Neuronal stem cell (in vitro differentiated cells): Measurements from ENCODE around the gene PRCD.

ENCODE experiments used
- DNase-seq: peaks from one replicate; pipeline ENCODE4 v3.0.0-alpha.2; 2013; ENCODE audit warnings: low spot score
- H2AFZ ChIP-seq: one replicate; pipeline ENCODE4 v1.6.1; 2013; ENCODE audit warnings: mild to moderate bottlenecking, low read length, inconsistent platforms
- H2AK5ac ChIP-seq: 2 replicates; pipeline ENCODE4 v1.6.1; 2013; ENCODE audit warnings: low read depth, mild to moderate bottlenecking, inconsistent platforms, low read length, moderate library complexity, mixed read lengths
- H2BK120ac ChIP-seq: 2 replicates; pipeline ENCODE4 v1.6.1; 2013; ENCODE audit warnings: low read depth, mild to moderate bottlenecking, inconsistent platforms, low read length, moderate library complexity, mixed read lengths
- H2BK12ac ChIP-seq: one replicate; pipeline ENCODE4 v1.6.1; 2013; ENCODE audit warnings: low read length, inconsistent platforms
- H2BK15ac ChIP-seq: 2 replicates; pipeline ENCODE4 v1.6.1; 2013; ENCODE audit warnings: mild to moderate bottlenecking, low read length, inconsistent platforms, mixed read lengths
- H2BK5ac ChIP-seq: one replicate; pipeline ENCODE4 v1.6.1; 2013; ENCODE audit warnings: inconsistent platforms, mild to moderate bottlenecking, low read length, moderate library complexity
- H3K14ac ChIP-seq: one replicate; pipeline ENCODE4 v1.6.1; 2013; ENCODE audit warnings: low read length, inconsistent platforms
- H3K18ac ChIP-seq: 2 replicates; pipeline ENCODE4 v1.6.1; 2013; ENCODE audit warnings: low read length, inconsistent platforms
- H3K23ac ChIP-seq: 2 replicates; pipeline ENCODE4 v1.6.1; 2013; ENCODE audit warnings: low read depth, mild to moderate bottlenecking, mixed read lengths, low read length, inconsistent platforms; ENCODE audit not compliant: poor library complexity
- H3K27ac ChIP-seq: replicated peaks from 3 replicates; pipeline ENCODE4 v1.5.1; 2013; ENCODE audit warnings: low read length, inconsistent platforms
- H3K27me3 ChIP-seq, 3 experiments: 2 replicates each; pipeline ENCODE4 v1.6.1; 2013; ENCODE audit warnings: low read length in 3 of 3, mild to moderate bottlenecking in 2 of 3, inconsistent platforms in 1 of 3, low read depth in 1 of 3, mixed read lengths in 1 of 3, moderate library complexity in 1 of 3; ENCODE audit not compliant: control insufficient read depth in 3 of 3, insufficient read depth in 3 of 3
- H3K36me3 ChIP-seq, 2 donors: replicated peaks in 1 of 2; 2 replicates each; pipeline ENCODE4 v1.6.1; 2013; ENCODE audit warnings: low read length in 2 of 2; ENCODE audit not compliant: control insufficient read depth in 2 of 2, insufficient read depth in 2 of 2
- H3K4ac ChIP-seq: 2 replicates; pipeline ENCODE4 v1.6.1; 2013; ENCODE audit warnings: inconsistent platforms, mild to moderate bottlenecking, low read length, moderate library complexity
- H3K4me1 ChIP-seq, 2 donors: 1 replicate in 1 of 2; 2 replicates in 1 of 2; pipeline ENCODE4 v1.6.1; 2013; ENCODE audit warnings: low read length in 2 of 2, low read depth in 1 of 2; ENCODE audit not compliant: control insufficient read depth in 2 of 2, insufficient read depth in 1 of 2
- H3K4me2 ChIP-seq: one replicate; pipeline ENCODE4 v1.6.1; 2013; ENCODE audit warnings: mild to moderate bottlenecking, low read length, inconsistent platforms; ENCODE audit not compliant: insufficient read depth, poor library complexity, severe bottlenecking
- H3K4me3 ChIP-seq, 2 donors: 2 replicates each; pipeline ENCODE4 v1.5.1; 2013; ENCODE audit warnings: low read length in 2 of 2, mild to moderate bottlenecking in 2 of 2, inconsistent platforms in 1 of 2, moderate library complexity in 1 of 2
- H3K79me1 ChIP-seq: one replicate; pipeline ENCODE4 v1.6.1; 2013; ENCODE audit warnings: low read depth, mild to moderate bottlenecking, inconsistent platforms, low read length, moderate library complexity
- H3K9ac ChIP-seq: one replicate; pipeline ENCODE4 v1.6.1; 2013; ENCODE audit warnings: mild to moderate bottlenecking, low read depth, low read length, inconsistent platforms; ENCODE audit not compliant: poor library complexity
- H3K9me3 ChIP-seq, 2 donors: replicated peaks in 1 of 2; 2 replicates each; pipeline versions ENCODE3 to v1.6.1; 2013; ENCODE audit warnings: low read length in 2 of 2, mild to moderate bottlenecking in 2 of 2, inconsistent platforms in 1 of 2, low read depth in 1 of 2, mixed read lengths in 1 of 2, moderate library complexity in 1 of 2; ENCODE audit not compliant: control insufficient read depth in 2 of 2, insufficient read depth in 1 of 2
- H4K8ac ChIP-seq: one replicate; pipeline ENCODE4 v1.6.1; 2013; ENCODE audit warnings: low read depth, mild to moderate bottlenecking, inconsistent platforms, low read length, moderate library complexity
- H4K91ac ChIP-seq: one replicate; pipeline ENCODE4 v1.6.1; 2013; ENCODE audit warnings: low read length, low read depth, mild to moderate bottlenecking, inconsistent platforms; ENCODE audit not compliant: poor library complexity
- WGBS, 2 donors: extraction: QIAGEN DNeasy Blood & Tissue Kit; methylation state at CpG; one replicate each; pipeline ENCODE4 v1.1.7; 2013; ENCODE audit warnings: missing lambda C conversion rate in 2 of 2, mixed read lengths in 1 of 2; ENCODE audit not compliant: insufficient read length in 2 of 2, insufficient replicate concordance in 1 of 2; ENCODE audit errors: extremely low coverage in 2 of 2; 5-methylcytosine and 5-hydroxymethylcytosine counted together

Gene PRCD

DNA sequence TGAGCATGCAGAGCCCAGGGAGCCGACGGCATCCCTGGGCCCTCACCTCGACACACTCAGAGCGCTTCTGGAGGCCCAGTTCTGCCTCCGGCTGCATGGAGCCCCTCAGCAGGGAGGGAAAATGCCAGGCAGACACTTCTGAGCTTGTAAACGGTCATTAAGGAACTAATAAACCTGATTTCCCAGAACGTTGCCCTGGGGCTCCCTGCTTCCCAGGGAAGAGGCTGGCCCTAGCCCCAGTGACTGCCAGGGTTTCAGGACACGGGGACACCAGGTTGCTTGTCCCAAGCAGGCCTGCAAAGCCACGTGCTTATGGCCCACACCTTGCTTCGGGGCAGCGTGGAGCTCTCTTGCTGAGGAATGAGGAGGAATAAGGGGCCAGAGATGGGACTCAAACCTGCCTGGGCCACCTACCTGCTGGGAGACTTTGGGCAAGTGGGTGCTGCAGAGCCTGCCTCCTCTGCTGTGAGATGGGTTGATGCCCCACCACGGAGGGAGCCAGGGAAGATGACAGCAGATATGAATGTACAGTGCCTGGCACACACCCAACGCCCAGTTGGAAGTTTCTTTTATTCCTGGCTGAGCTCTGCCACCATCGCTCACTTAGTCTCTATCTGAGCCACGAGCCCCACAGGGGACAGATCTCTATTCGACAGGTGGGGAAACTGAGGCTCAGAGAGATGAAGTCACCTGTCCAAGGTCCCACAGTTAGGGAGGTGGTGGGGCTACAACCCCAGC, 44.0 kb upstream of the PRCD start:
- Histone ChIP-seq H2BK5ac (no peak overlapping the region), H2AK5ac (no peak overlapping the region), H3K4me3 (no peak overlapping the region), H3K9me3 (no peaks in the 10 kb centered on the region), H4K91ac (no peak overlapping the region), H3K9ac (no peak overlapping the region), H3K4me1 (peaks cover 10 to 32% of the 10 kb centered on the region in 2 donors), H2AFZ (no peak overlapping the region), H3K4me2 (no peak overlapping the region), H4K8ac (no peak overlapping the region), H2BK120ac (no peak overlapping the region), H2BK15ac (peak overlapping the region; percentile 56), H2BK12ac (no peak overlapping the region), H3K27me3 (peaks cover 3 to 80% (median 12%) of the 10 kb centered on the region in 3 experiments), H3K14ac (no peak overlapping the region), H3K18ac (peak overlapping the region; percentile 3), H3K27ac (no peak overlapping the region), H3K36me3 (no peaks in the 10 kb centered on the region), H3K79me1 (no peaks in the 10 kb centered on the region), H3K23ac (no peak overlapping the region), H3K4ac (no peak overlapping the region)
- no CpG with 5 or more reads among the region's 16 CpGs for WGBS, 2 donors
- DNase-seq: no peak

DNA sequence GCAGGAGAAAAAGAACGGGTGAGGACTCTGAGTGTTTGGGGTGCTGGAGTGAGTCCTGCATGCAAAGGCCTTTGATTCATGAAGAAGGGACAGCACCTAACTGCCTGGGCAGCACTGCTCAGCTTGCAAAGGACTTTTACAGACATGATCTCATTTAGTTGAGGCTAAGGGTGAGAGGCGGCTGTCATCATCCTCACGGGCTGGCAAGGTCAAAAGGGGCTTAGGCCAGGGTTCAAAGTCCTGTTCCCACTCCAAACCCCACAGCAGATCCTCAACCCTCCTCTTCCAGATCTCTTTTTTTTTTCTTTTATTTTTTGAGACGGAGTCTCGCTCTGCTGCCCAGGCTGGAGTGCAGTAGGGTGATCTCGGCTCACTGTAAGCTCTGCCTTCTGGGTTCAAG, 43.4 kb upstream of the PRCD start:
- H2BK15ac ChIP-seq: no peak overlapping the region
- no peak overlapping the region for H2AFZ ChIP-seq
- H3K36me3 ChIP-seq: no peaks in the 10 kb centered on the region
- H3K9me3 ChIP-seq: no peaks in the 10 kb centered on the region
- no peak overlapping the region for H3K4me3 ChIP-seq
- no peak overlapping the region for H3K9ac ChIP-seq
- no peak overlapping the region for H2BK120ac ChIP-seq
- H3K4me1 ChIP-seq: peaks cover 10 to 35% of the 10 kb centered on the region in 2 donors
- peaks cover 5 to 86% (median 14%) of the 10 kb centered on the region in 3 experiments for H3K27me3 ChIP-seq
- H2BK12ac ChIP-seq: no peak overlapping the region
- H2BK5ac ChIP-seq: no peak overlapping the region
- no peak overlapping the region for H3K18ac ChIP-seq
- H4K8ac ChIP-seq: no peak overlapping the region
- H3K79me1 ChIP-seq: no peaks in the 10 kb centered on the region
- DNase-seq: no peak
- no peak overlapping the region for H3K4ac ChIP-seq
- no peak overlapping the region for H4K91ac ChIP-seq
- H3K23ac ChIP-seq: peak overlapping the region; percentile 40
- H3K14ac ChIP-seq: no peak overlapping the region
- no peak overlapping the region for H2AK5ac ChIP-seq
- H3K4me2 ChIP-seq: no peak overlapping the region
- WGBS, 2 donors: no CpG with 5 or more reads among the region's 6 CpGs
- no peak overlapping the region for H3K27ac ChIP-seq

DNA sequence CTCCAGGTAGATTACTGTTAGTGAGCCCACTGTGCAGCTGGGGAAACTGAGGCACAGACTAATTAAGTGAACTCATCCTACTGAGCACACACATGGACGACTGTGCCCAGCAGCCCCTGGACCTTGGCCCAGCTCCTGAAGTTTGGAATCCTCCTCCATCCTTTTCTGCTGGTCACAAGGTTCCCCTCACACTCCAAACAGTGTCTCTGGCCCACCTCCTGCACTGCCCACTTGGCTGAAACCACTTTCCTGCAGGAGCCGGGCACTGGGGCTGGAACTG, 42.2 kb upstream of the PRCD start:
- no peak overlapping the region for H3K4me3 ChIP-seq
- H4K91ac ChIP-seq: peak overlapping the region; percentile 78
- H2AK5ac ChIP-seq: peak overlapping the region; percentile 92
- no peak overlapping the region for H3K27ac ChIP-seq
- H3K36me3 ChIP-seq: no peaks in the 10 kb centered on the region
- no peak overlapping the region for H2BK5ac ChIP-seq
- H3K9ac ChIP-seq: no peak overlapping the region
- peak overlapping the region; percentile 48 for H3K18ac ChIP-seq
- H2BK12ac ChIP-seq: peak overlapping the region; percentile 51
- H3K79me1 ChIP-seq: no peaks in the 10 kb centered on the region
- H3K14ac ChIP-seq: peak overlapping the region; percentile 76
- no peak overlapping the region for H3K23ac ChIP-seq
- peaks cover 13 to 37% of the 10 kb centered on the region in 2 donors for H3K4me1 ChIP-seq
- no peak overlapping the region for H2BK120ac ChIP-seq
- H2AFZ ChIP-seq: no peak overlapping the region
- peaks cover 5 to 92% (median 14%) of the 10 kb centered on the region in 3 experiments for H3K27me3 ChIP-seq
- no peak for DNase-seq
- H2BK15ac ChIP-seq: no peak overlapping the region
- no peak overlapping the region for H3K4ac ChIP-seq
- peak overlapping the region; percentile 29 for H4K8ac ChIP-seq
- H3K9me3 ChIP-seq: no peaks in the 10 kb centered on the region
- WGBS, 2 donors: no CpG with 5 or more reads among the region's 2 CpGs
- no peak overlapping the region for H3K4me2 ChIP-seq

DNA sequence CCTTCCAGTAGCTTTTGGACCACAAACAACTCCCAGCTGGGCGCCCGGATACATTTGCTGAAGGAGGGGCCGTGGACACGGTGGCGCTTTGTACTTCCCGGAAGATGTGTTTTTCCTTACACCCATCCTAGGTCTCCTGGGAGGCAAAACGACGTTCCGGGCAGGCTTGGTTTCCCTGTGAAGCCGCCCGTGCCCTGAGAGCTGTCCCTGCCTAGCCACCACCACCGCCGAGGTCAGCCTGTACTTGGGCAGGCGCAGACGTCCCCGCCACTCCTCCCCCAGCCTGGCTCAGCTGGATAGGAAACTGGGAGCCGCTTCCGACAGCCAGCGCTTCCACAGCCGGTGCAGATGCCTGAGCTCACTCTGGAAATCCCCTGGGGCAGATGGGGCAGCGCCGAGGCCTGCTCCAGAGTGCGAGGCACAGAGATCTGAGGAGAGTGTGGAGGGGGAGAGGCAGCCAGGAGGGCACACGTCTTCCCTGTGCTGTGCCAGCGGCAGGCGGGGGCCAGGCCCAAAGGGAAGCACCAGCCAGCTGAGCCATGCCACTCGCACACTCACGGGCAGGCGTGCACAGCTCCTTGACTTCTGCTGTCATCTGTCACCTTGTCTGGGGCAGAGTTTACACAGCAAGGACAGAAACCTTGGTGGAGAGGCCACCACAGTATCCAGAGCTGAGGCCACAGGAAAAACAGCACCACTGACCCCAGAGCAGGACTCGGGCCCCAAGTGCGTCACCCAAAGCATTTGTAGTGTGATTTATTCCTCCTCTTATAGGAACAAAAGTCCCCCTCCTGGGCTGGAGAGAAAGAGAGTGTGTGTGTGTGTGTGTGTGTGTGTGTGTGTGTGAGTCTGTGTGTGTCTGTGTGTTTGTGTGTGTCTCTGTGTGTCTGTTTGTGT, 41.6 kb upstream of the PRCD start:
- WGBS, 2 donors: no CpG with 5 or more reads among the region's 31 CpGs
- Histone ChIP-seq H2AFZ (peak overlapping the region; percentile 71), H2BK5ac (no peak overlapping the region), H3K79me1 (no peaks in the 10 kb centered on the region), H3K4me2 (no peak overlapping the region), H2BK120ac (no peak overlapping the region), H3K36me3 (no peaks in the 10 kb centered on the region), H3K4me3 (no peak overlapping the region), H2BK15ac (peak overlapping the region; percentile 1), H3K23ac (no peak overlapping the region), H3K27ac (no peak overlapping the region), H3K14ac (peak overlapping the region; percentile 76), H4K8ac (no peak overlapping the region), H4K91ac (peak overlapping the region; percentile 78), H3K27me3 (peaks cover 5 to 95% (median 14%) of the 10 kb centered on the region in 3 experiments), H3K9ac (peak overlapping the region; percentile 1), H3K4ac (no peak overlapping the region), H2BK12ac (no peak overlapping the region), H3K9me3 (no peaks in the 10 kb centered on the region), H3K18ac (peak overlapping the region; percentile 48), H2AK5ac (peak overlapping the region; percentile 92), H3K4me1 (peaks cover 10 to 32% of the 10 kb centered on the region in 2 donors)
- no peak for DNase-seq
